Fibroblast of pulmonary artery (primary cell): ENCODE data around the gene THOC5.
"Not testable (repeated sequence)": the region's sequence is repeated elsewhere in the genome, so short reads cannot be mapped to it uniquely, and the experiment has no call there.

Experiments used
- DNase-seq: peaks from one replicate; pipeline ENCODE4 v3.0.0-alpha.2; 2010; ENCODE audit warnings: low read depth
- H3K4me3 ChIP-seq: replicated peaks from 2 replicates; pipeline ENCODE4 v1.5.1; 2011; ENCODE audit warnings: low read depth, mild to moderate bottlenecking, control low read depth, low read length, moderate library complexity
- CTCF ChIP-seq: IDR thresholded peaks from 2 replicates; pipeline ENCODE4 v1.5.1; 2011; ENCODE audit warnings: mild to moderate bottlenecking, control low read depth, low read length, inconsistent platforms; ENCODE audit errors: missing control alignments

The THOC5 gene

GRCh38 chr22:29509298-29509697 lies 44.3 kb downstream of the THOC5 start:
- no peak overlapping the region for H3K4me3 ChIP-seq
- TF ChIP-seq CTCF: no peak
- no peak for DNase-seq

- peak; percentile 83 for DNase-seq
- no peak for TF ChIP-seq CTCF
- H3K4me3 ChIP-seq: no peak overlapping the region
These were observed 49.7 kb downstream of the THOC5 start for GRCh38 chr22:29503811-29504372.

GRCh38 chr22:29499852-29500251 lies 53.7 kb downstream of the THOC5 start:
- H3K4me3 ChIP-seq: no peak overlapping the region
- DNase-seq: no peak
- no peak for TF ChIP-seq CTCF

- H3K4me3 ChIP-seq: no peak overlapping the region
- DNase-seq: no peak
- TF ChIP-seq CTCF: no peak
These were observed 59.9 kb downstream of the THOC5 start for GRCh38 chr22:29493636-29494035.

- no peak for TF ChIP-seq CTCF
- no peak for DNase-seq
- H3K4me3 ChIP-seq: no peak overlapping the region
These were observed 62.5 kb downstream of the THOC5 start for GRCh38 chr22:29491012-29491411.

GRCh38 chr22:29489127-29489780 lies 64.3 kb downstream of the THOC5 start:
- H3K4me3 ChIP-seq, DNase-seq: not testable (repeated sequence)

GRCh38 chr22:29487426-29487986 lies 66.1 kb downstream of the THOC5 start:
- no peak overlapping the region for H3K4me3 ChIP-seq
- no peak for TF ChIP-seq CTCF
- no peak for DNase-seq
